Mucosa of stomach (tissue), 1 donor: ENCODE measurements around the gene MICAL3.

ENCODE experiments used
- H3K27me3 ChIP-seq: one replicate; pipeline ENCODE4 v1.7.0; 2013; ENCODE audit warnings: mild to moderate bottlenecking, low read length; ENCODE audit not compliant: control insufficient read depth, insufficient read depth
- H3K36me3 ChIP-seq: one replicate; pipeline ENCODE4 v1.7.0; 2013; ENCODE audit warnings: low read length; ENCODE audit not compliant: control insufficient read depth, insufficient read depth
- H3K4me1 ChIP-seq: one replicate; pipeline ENCODE4 v1.7.0; 2013; ENCODE audit warnings: mild to moderate bottlenecking, low read length; ENCODE audit not compliant: control insufficient read depth, insufficient read depth
- H3K4me3 ChIP-seq: one replicate; pipeline ENCODE4 v1.7.0; 2013; ENCODE audit warnings: low read length
- H3K9ac ChIP-seq: one replicate; pipeline ENCODE4 v1.7.0; 2013; ENCODE audit warnings: mild to moderate bottlenecking, low read length, moderate library complexity
- H3K9me3 ChIP-seq: one replicate; pipeline ENCODE4 v1.7.0; 2013; ENCODE audit warnings: mild to moderate bottlenecking, low read length, moderate library complexity; ENCODE audit not compliant: control insufficient read depth
- donor health status: Pancreatic carcinoma.

MICAL3 gene

GRCh38 chr22:17818649-17819048 is 205.7 kb downstream of the MICAL3 start:
- no peaks in the 10 kb centered on the region for H3K4me1 ChIP-seq
- no peak overlapping the region for H3K4me3 ChIP-seq
- H3K9me3 ChIP-seq = no peaks in the 10 kb centered on the region
- no peaks in the 10 kb centered on the region for H3K27me3 ChIP-seq
- H3K36me3 ChIP-seq = peaks cover 5% of the 10 kb centered on the region
- no peak overlapping the region for H3K9ac ChIP-seq

DNA sequence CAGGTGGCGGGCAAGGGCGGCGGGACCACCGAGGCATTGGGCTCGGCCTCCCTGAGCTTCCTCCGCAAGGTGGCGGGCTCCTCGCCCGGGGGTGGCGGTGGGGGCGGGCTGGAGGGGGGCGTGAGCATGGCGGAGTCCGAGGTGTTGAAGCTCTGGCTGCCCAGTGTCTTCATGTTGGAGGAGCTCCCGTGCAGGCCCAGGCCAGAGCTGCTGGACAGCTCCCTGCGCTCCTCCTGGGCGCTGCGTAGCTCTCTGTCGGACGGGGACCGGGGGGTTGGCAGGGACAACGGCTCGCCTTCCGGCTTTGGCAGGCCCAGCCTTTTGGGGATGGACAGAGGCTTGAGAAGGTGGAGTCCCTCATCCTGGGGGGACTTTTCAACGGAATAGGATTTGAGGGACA is 206.2 kb downstream of the MICAL3 start:
- Histone ChIP-seq H3K9ac (no peak overlapping the region), H3K27me3 (no peaks in the 10 kb centered on the region), H3K4me3 (no peak overlapping the region), H3K4me1 (no peaks in the 10 kb centered on the region), H3K9me3 (no peaks in the 10 kb centered on the region), H3K36me3 (peaks cover 5% of the 10 kb centered on the region)

DNA sequence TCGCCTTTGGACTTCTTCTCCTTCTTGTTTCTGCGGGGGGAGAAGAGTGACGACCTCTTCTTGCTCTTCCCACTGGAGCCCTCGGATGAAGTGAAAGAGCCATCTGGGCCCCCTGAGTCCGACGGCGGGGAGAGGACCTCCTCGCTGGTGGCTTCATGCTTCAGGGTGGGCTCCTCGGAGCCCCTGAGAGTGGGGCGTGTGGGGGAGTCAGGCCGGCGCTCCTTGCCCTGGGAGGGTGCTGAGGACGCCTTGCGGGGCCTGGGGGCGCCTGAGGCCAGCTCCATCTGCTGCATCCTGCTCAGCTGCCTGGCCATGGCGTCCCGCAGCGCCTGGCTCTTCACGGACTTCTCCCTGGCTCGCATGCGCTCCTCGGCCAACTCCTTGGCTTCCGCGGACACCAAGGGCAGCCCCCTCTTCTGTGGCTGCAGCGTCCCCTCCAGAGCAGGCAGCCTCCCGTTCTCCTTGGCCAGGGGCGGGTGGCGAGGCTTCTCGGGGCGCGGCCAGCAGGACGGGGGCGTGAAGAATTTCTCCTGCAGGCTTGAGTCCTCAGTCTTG is 206.8 kb downstream of the MICAL3 start:
- peaks cover 5% of the 10 kb centered on the region for H3K36me3 ChIP-seq
- no peak overlapping the region for H3K9ac ChIP-seq
- H3K4me1 ChIP-seq = no peaks in the 10 kb centered on the region
- H3K4me3 ChIP-seq = no peak overlapping the region
- H3K9me3 ChIP-seq = no peaks in the 10 kb centered on the region
- H3K27me3 ChIP-seq = no peaks in the 10 kb centered on the region

- no peaks in the 10 kb centered on the region for H3K27me3 ChIP-seq
- no peak overlapping the region for H3K9ac ChIP-seq
- H3K36me3 ChIP-seq = peaks cover 5% of the 10 kb centered on the region
- no peaks in the 10 kb centered on the region for H3K4me1 ChIP-seq
- no peaks in the 10 kb centered on the region for H3K9me3 ChIP-seq
- H3K4me3 ChIP-seq = no peak overlapping the region
These were observed 207.3 kb downstream of the MICAL3 start for GRCh38 chr22:17817079-17817478.

GRCh38 chr22:17816649-17817048 is 207.7 kb downstream of the MICAL3 start:
- H3K9me3 ChIP-seq = no peaks in the 10 kb centered on the region
- H3K36me3 ChIP-seq = peaks cover 4% of the 10 kb centered on the region
- no peak overlapping the region for H3K9ac ChIP-seq
- no peak overlapping the region for H3K4me3 ChIP-seq
- no peaks in the 10 kb centered on the region for H3K27me3 ChIP-seq
- no peaks in the 10 kb centered on the region for H3K4me1 ChIP-seq

GRCh38 chr22:17815703-17816254 is 208.6 kb downstream of the MICAL3 start:
- H3K9ac ChIP-seq = no peak overlapping the region
- H3K27me3 ChIP-seq = no peaks in the 10 kb centered on the region
- no peaks in the 10 kb centered on the region for H3K36me3 ChIP-seq
- H3K9me3 ChIP-seq = no peaks in the 10 kb centered on the region
- H3K4me1 ChIP-seq = no peaks in the 10 kb centered on the region
- no peak overlapping the region for H3K4me3 ChIP-seq

- Histone ChIP-seq H3K4me1 (no peaks in the 10 kb centered on the region), H3K9ac (no peak overlapping the region), H3K9me3 (no peaks in the 10 kb centered on the region), H3K36me3 (no peaks in the 10 kb centered on the region), H3K27me3 (no peaks in the 10 kb centered on the region), H3K4me3 (no peak overlapping the region)
These were observed 209.5 kb downstream of the MICAL3 start for GRCh38 chr22:17814830-17815229.

DNA sequence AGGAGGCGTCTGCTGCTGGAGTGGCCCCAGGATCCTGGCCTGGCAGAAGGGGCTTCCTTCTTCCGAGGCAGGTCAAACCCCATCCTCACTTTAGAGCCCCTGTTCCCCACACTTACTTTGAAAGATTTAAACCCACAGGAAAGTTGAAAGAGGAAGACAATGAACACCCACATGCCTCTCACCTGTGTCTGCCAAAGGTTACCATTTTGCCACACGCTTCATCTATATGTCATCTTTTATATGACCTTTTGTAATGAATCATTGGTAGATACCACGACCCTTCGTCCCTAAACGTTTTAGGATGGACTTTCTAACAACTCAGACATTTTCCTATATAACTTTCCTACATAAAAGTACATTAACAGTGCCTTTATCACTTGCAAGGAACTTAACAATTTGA is 210.3 kb downstream of the MICAL3 start:
- Histone ChIP-seq H3K36me3 (no peaks in the 10 kb centered on the region), H3K9ac (no peak overlapping the region), H3K4me3 (no peak overlapping the region), H3K27me3 (no peaks in the 10 kb centered on the region), H3K9me3 (no peaks in the 10 kb centered on the region), H3K4me1 (no peaks in the 10 kb centered on the region)

GRCh38 chr22:17811119-17811518 is 213.2 kb downstream of the MICAL3 start:
- H3K36me3 ChIP-seq = no peaks in the 10 kb centered on the region
- no peak overlapping the region for H3K4me3 ChIP-seq
- no peak overlapping the region for H3K9ac ChIP-seq
- no peaks in the 10 kb centered on the region for H3K27me3 ChIP-seq
- no peaks in the 10 kb centered on the region for H3K9me3 ChIP-seq
- H3K4me1 ChIP-seq = no peaks in the 10 kb centered on the region

DNA sequence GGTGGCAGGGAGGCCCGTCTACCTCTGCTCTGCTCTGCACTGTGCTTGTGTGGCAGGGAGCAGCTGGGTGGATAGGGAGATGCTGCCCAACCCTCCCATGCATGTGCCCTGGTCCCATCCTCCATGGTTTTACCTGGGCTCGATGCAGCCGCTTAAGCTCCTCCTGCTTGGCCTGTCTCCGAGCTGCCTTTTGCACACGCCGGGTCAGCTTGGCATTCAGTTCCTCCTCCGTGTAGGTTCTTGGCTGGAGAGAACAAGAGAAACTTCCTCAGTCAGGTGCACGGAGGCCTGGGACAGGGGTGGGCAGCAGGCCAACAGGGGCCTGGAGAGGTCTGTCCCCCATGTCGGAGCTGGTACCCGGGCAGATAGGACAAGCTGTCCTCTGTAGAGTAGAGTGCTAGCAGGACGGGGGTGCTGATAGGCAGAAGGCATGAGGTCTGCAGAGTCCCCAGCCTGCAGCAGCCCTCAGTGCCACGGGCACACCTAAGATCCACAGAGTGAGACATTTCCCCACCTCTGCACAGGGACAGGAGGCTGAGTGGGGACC is 213.7 kb downstream of the MICAL3 start:
- Histone ChIP-seq H3K4me1 (no peaks in the 10 kb centered on the region), H3K9me3 (no peaks in the 10 kb centered on the region), H3K4me3 (no peak overlapping the region), H3K27me3 (no peaks in the 10 kb centered on the region), H3K9ac (no peak overlapping the region), H3K36me3 (no peaks in the 10 kb centered on the region)

- no peak overlapping the region for H3K4me3 ChIP-seq
- no peaks in the 10 kb centered on the region for H3K9me3 ChIP-seq
- H3K4me1 ChIP-seq = no peaks in the 10 kb centered on the region
- no peaks in the 10 kb centered on the region for H3K27me3 ChIP-seq
- no peaks in the 10 kb centered on the region for H3K36me3 ChIP-seq
- H3K9ac ChIP-seq = no peak overlapping the region
These were observed 215.5 kb downstream of the MICAL3 start for GRCh38 chr22:17808693-17809403.

GRCh38 chr22:17807578-17808410 is 216.6 kb downstream of the MICAL3 start:
- Histone ChIP-seq H3K9me3 (no peaks in the 10 kb centered on the region), H3K9ac (no peak overlapping the region), H3K4me1 (no peaks in the 10 kb centered on the region), H3K27me3 (no peaks in the 10 kb centered on the region), H3K4me3 (no peak overlapping the region), H3K36me3 (no peaks in the 10 kb centered on the region)
